Body of pancreas (tissue), 4 donors: ENCODE measurements around the gene FASTKD1.

Experiments
- POLR2A ChIP-seq, 3 donors: fragments of 450-650 bp; IDR thresholded peaks; one replicate each; pipeline ENCODE4 v1.6.1; 2016; ENCODE audit warnings: antibody characterized with exemption in 3 of 3, mild to moderate bottlenecking in 2 of 3
- TF ChIP-seq, protein P1 (sequence below), 7 experiments: fragments of 450-650 bp in 4 of 7; fragments of 200-600 bp in 3 of 7; sonication (generic) in 3 of 7; IDR thresholded peaks; one replicate each; pipeline ENCODE4 v1.5.1; 2016 to 2019; ENCODE audit warnings: antibody characterized with exemption in 7 of 7

DNA sequence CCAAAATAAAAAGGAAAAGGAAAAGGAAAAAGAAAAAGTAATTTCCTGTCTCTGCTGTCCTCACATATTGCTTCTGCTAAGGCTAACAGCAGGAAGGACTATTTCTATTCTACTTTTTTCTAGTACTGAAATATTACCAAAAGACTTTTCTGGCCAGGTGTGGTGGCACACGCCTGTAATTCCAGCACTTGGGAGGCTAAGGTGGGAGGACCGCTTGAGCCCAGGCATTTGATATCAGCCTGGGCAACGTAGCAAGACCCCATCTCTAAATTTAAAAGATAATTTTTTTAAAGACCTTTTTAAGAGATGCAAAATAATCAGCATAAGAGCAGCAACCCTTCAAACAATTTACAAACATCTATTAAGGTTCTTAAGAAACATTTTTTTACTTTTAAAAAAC, 31.2 kb downstream of the FASTKD1 start:
- TF ChIP-seq, protein P1, sequence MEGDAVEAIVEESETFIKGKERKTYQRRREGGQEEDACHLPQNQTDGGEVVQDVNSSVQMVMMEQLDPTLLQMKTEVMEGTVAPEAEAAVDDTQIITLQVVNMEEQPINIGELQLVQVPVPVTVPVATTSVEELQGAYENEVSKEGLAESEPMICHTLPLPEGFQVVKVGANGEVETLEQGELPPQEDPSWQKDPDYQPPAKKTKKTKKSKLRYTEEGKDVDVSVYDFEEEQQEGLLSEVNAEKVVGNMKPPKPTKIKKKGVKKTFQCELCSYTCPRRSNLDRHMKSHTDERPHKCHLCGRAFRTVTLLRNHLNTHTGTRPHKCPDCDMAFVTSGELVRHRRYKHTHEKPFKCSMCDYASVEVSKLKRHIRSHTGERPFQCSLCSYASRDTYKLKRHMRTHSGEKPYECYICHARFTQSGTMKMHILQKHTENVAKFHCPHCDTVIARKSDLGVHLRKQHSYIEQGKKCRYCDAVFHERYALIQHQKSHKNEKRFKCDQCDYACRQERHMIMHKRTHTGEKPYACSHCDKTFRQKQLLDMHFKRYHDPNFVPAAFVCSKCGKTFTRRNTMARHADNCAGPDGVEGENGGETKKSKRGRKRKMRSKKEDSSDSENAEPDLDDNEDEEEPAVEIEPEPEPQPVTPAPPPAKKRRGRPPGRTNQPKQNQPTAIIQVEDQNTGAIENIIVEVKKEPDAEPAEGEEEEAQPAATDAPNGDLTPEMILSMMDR (IDR thresholded peaks at IDR 0.05): no peak
- TF ChIP-seq POLR2A (IDR thresholded peaks at IDR 0.05): no peak
